A549 (cell line): ENCODE measurements around the gene MICOS13.

Experiments used
- CBX2 ChIP-seq: fragments of 200-600 bp; sonication (generic); IDR thresholded peaks from 2 replicates; pipeline ENCODE4 v1.6.1; 2016; ENCODE audit warnings: low read depth, mild to moderate bottlenecking, borderline replicate concordance
- CEBPB ChIP-seq, 2 experiments: fragments of >200 bp in 1 of 2; sonication (Bioruptor Twin) in 1 of 2; formaldehyde crosslinking in 1 of 2; IDR thresholded peaks; 2 replicates each; pipeline ENCODE4 v1.6.1; 2012 to 2016
- CHD2 ChIP-seq: fragments of 150-350 bp; IDR thresholded peaks from 2 replicates; pipeline ENCODE4 v1.6.1; 2014; ENCODE audit warnings: low read length; ENCODE audit not compliant: partially characterized antibody
- EP300 ChIP-seq, 2 experiments: fragments of >200 bp; sonication (Bioruptor Twin); formaldehyde crosslinking; IDR thresholded peaks; 2 replicates in 1 of 2; 3 replicates in 1 of 2; pipeline ENCODE4 v1.6.1; 2016 to 2017
- GATA3 ChIP-seq: IDR thresholded peaks from 2 replicates; pipeline ENCODE4 v1.6.1; 2012; ENCODE audit warnings: borderline replicate concordance
- JUNB ChIP-seq: fragments of >200 bp; sonication (Bioruptor Twin); formaldehyde crosslinking; IDR thresholded peaks from 2 replicates; pipeline ENCODE4 v1.6.1; 2016
- MAX ChIP-seq: IDR thresholded peaks from 2 replicates; pipeline ENCODE4 v1.6.1; 2012
- MAZ ChIP-seq: fragments of 150-350 bp; IDR thresholded peaks from 2 replicates; pipeline ENCODE4 v1.6.1; 2014; ENCODE audit warnings: antibody characterized with exemption, low read depth, low read length, borderline replicate concordance
- MYC ChIP-seq: IDR thresholded peaks from 2 replicates; pipeline ENCODE4 v1.6.1; 2012; ENCODE audit warnings: mild to moderate bottlenecking, inconsistent platforms, low read length, improper control_type of control experiment, borderline replicate concordance
- POLR2A ChIP-seq: IDR thresholded peaks from 2 replicates; pipeline ENCODE4 v1.6.1; 2012; ENCODE audit warnings: mild to moderate bottlenecking, low read length
- USF2 ChIP-seq: fragments of 450-650 bp; IDR thresholded peaks from 2 replicates; pipeline ENCODE4 v1.6.1; 2014; ENCODE audit warnings: antibody characterized with exemption
- TF ChIP-seq, protein P1 (sequence below): fragments of >200 bp; sonication (Bioruptor Twin); formaldehyde crosslinking; IDR thresholded peaks from 3 replicates; pipeline ENCODE4 v1.5.1; 2016
- TF ChIP-seq, protein P2 (sequence below): fragments of 200-600 bp; sonication (generic); IDR thresholded peaks from 2 replicates; pipeline ENCODE4 v1.6.1; 2016; ENCODE audit warnings: antibody characterized with exemption, mild to moderate bottlenecking, moderate library complexity
- TF ChIP-seq, protein P3 (sequence below): fragments of 150-350 bp; IDR thresholded peaks from 2 replicates; pipeline ENCODE4 v1.6.1; 2014; ENCODE audit warnings: low read depth, mild to moderate bottlenecking, low read length

DNA sequence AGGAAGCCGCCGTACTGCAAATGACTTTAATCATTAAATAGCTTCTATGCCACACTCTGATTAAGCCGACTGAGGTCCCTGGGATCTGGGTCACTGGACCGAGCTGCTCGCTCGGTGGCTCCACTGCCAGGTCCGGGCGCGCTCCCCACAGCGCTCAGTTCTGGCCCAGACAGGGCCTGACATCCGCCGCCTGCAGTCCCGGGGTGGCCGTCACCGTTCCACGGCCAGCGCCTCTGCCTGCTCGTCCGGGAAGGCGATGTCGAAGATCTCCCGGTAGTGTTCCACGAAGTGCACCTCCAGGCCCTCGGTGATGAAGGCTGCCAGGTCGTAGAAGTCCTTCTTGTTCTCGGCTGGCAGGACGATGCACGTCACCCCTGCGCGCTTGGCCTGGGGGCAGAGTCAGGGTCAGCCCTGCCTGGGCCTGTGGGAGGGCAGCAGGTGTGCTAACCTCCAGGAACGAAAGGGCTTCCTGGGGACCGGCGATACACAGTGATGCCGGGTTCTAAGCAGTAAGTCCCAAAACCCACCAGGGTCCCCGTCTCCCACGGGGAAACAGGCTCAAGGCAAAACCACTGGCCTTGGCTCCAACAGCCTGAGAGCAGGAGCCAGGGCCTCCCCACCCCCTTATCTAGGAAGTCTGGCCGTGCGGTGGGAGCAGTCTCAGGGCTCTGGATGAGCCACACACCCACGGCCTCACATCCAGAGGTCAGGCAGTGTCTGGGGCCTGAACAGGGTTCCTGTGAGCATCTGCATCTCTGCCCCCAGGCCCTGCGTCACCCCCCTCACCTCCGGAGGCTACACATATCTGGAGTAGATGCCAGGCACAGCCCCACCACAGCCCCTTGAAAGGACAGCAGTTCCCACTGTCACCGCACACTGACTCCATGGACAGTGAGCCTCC lies 11.8 kb upstream of the MICOS13 start:
- TF ChIP-seq, protein P1, sequence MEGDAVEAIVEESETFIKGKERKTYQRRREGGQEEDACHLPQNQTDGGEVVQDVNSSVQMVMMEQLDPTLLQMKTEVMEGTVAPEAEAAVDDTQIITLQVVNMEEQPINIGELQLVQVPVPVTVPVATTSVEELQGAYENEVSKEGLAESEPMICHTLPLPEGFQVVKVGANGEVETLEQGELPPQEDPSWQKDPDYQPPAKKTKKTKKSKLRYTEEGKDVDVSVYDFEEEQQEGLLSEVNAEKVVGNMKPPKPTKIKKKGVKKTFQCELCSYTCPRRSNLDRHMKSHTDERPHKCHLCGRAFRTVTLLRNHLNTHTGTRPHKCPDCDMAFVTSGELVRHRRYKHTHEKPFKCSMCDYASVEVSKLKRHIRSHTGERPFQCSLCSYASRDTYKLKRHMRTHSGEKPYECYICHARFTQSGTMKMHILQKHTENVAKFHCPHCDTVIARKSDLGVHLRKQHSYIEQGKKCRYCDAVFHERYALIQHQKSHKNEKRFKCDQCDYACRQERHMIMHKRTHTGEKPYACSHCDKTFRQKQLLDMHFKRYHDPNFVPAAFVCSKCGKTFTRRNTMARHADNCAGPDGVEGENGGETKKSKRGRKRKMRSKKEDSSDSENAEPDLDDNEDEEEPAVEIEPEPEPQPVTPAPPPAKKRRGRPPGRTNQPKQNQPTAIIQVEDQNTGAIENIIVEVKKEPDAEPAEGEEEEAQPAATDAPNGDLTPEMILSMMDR, result no peak
- no peak for TF ChIP-seq MAZ
- TF ChIP-seq GATA3, result no peak
- no peak for TF ChIP-seq USF2
- no peak for TF ChIP-seq CHD2
- no peak for TF ChIP-seq MAX
- TF ChIP-seq, protein P2, sequence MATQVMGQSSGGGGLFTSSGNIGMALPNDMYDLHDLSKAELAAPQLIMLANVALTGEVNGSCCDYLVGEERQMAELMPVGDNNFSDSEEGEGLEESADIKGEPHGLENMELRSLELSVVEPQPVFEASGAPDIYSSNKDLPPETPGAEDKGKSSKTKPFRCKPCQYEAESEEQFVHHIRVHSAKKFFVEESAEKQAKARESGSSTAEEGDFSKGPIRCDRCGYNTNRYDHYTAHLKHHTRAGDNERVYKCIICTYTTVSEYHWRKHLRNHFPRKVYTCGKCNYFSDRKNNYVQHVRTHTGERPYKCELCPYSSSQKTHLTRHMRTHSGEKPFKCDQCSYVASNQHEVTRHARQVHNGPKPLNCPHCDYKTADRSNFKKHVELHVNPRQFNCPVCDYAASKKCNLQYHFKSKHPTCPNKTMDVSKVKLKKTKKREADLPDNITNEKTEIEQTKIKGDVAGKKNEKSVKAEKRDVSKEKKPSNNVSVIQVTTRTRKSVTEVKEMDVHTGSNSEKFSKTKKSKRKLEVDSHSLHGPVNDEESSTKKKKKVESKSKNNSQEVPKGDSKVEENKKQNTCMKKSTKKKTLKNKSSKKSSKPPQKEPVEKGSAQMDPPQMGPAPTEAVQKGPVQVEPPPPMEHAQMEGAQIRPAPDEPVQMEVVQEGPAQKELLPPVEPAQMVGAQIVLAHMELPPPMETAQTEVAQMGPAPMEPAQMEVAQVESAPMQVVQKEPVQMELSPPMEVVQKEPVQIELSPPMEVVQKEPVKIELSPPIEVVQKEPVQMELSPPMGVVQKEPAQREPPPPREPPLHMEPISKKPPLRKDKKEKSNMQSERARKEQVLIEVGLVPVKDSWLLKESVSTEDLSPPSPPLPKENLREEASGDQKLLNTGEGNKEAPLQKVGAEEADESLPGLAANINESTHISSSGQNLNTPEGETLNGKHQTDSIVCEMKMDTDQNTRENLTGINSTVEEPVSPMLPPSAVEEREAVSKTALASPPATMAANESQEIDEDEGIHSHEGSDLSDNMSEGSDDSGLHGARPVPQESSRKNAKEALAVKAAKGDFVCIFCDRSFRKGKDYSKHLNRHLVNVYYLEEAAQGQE, result no peak
- TF ChIP-seq EP300 (IDR thresholded peaks at IDR 0.05), result no peak
- TF ChIP-seq CBX2, result no peak
- no peak for TF ChIP-seq POLR2A
- TF ChIP-seq JUNB, result no peak
- no peak for TF ChIP-seq CEBPB (IDR thresholded peaks at IDR 0.05)
- TF ChIP-seq, protein P3, sequence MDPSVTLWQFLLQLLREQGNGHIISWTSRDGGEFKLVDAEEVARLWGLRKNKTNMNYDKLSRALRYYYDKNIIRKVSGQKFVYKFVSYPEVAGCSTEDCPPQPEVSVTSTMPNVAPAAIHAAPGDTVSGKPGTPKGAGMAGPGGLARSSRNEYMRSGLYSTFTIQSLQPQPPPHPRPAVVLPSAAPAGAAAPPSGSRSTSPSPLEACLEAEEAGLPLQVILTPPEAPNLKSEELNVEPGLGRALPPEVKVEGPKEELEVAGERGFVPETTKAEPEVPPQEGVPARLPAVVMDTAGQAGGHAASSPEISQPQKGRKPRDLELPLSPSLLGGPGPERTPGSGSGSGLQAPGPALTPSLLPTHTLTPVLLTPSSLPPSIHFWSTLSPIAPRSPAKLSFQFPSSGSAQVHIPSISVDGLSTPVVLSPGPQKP, result no peak
- TF ChIP-seq MYC, result no peak
